GM19240 (cell line): Measurements from ENCODE around the gene CAMK1G.
A peak's percentile ranks its signal among the peaks of the same experiment; 100 is the strongest.

Experiments
- DNase-seq: peaks from one replicate; pipeline ENCODE4 v3.0.0; 2011; ENCODE audit warnings: low spot score; ENCODE audit not compliant: insufficient read length

CAMK1G gene

DNA sequence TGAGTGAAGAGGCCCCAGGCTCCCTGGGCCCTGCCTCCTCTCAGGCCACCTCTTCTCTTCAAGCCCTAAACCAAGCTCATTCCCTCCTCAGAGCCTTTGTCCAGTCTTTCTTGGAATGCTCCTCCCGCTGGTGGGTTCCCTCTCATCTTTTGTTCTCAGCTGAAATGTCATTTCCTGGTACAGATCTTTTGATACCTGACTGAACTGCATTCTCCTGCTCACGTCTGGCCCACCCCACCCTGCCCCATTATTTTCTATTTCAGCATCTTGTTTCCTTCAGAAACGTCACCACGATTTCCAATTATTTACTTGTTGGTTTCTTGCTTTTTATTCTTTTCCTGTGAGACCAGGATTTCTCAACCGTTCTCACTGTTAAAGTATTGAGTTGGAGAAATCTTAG lies 52.3 kb downstream of the CAMK1G start:
- no peak for DNase-seq

DNA sequence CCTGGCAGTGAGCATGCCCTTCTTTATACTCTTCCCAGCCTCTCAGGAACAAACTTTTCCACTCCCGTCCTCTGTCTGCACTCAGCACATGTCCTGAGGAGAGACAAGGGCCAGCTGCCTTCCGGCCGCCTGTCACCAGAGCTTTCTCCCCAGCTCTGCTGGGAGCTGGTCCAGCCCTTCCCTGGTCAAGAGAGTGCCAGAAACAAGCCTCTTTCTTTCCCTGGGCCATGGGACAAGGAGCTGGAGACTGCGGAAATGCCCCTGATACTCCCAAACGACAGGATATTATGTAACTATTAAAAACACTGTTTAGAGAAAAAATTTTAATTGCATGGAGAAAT lies 58.3 kb downstream of the CAMK1G start:
- no peak for DNase-seq

DNA sequence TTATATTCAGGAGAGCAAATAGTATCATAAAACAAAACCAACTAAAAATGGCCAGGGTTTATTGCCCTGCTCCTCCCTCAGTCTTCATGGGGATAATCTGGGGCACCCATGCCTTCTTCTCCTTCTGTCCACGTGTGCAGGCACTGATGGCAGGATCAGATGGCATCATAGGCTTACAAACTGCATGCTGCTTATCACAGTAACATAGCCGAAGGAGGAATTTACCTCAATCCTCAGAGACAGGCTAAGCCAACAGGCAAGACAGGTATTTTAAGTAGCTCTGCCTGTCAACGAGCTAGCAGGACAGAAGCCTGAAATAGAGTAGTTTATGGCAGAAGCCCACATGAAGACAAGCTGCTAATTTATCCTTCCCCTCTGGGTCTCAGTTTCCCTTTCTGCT lies 59.3 kb downstream of the CAMK1G start:
- DNase-seq, result no peak

DNA sequence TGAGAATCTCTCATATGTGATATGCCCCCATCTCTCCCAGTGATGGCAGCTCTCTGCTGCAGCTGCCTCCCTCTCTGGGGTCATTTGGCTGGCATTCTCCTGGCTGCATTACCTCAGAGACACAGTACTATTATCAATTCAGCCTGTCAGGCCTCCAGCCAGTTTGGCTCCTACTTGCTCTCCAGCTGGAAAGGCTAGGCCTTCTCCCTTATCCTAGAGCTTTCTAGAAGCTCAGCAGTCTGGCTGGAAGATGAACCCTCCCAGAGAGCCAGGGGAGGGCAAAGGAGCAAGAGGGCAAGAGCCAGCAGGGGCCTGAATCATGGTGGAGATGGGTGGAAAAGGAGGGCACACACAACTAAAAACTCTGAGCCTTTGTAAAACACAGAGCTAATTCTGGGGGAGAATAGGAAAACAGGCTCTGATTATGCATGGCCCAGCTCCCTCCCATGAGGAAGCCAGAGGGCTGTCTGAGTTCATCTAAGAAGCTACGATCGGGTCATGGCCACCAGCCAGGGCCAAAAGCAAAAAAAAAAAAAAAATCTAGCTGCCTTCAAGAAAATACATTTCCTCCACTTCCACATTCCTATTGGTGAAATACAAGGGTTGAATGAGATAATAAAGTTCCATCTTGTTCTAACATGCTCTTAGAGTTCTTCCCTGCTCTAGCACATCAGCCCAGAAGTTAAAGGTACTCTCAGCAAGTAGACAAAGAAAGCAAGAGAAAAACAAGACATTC lies 59.9 kb downstream of the CAMK1G start:
- no peak for DNase-seq

DNA sequence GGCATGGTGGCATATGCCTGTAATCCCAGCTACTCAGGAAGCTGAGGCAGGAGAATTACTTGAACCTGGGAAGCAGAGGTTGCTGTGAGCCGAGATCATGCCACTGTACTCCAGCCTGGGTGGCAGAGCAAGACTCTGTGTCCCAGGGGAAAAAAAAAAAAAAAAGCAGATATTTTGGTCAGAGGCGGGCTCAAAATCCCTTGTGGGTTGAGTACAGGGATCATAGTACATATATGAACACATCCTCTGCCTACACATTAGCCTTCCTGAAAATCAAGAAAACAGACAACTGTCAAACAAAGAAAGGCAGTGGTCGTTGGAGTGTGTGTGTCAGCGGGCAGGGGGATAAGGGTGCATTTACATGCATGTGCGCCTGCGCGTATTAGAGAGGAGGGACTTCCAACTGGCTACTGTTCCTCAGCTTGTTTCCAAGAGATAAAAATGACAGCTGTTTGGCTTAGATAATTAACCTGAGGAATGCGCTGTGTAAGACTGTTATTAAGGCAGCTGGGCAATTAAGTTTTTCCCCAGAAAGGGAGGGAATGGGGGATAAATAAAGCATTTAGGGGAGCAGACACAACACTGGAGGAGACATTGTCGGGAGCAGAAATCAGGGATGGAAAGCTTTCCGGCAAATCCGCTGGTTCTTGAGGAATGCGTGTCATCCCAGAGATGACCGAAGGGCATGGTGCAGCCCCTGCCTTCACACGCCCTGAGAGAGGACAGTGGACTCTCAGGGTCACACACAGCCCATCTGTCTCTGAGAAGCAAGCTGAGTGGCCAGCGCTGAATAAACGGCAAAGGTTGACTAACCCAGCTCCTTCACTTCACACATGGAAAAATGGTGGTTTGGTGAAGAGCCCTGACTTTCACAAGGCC lies 62.3 kb downstream of the CAMK1G start:
- no peak for DNase-seq

DNA sequence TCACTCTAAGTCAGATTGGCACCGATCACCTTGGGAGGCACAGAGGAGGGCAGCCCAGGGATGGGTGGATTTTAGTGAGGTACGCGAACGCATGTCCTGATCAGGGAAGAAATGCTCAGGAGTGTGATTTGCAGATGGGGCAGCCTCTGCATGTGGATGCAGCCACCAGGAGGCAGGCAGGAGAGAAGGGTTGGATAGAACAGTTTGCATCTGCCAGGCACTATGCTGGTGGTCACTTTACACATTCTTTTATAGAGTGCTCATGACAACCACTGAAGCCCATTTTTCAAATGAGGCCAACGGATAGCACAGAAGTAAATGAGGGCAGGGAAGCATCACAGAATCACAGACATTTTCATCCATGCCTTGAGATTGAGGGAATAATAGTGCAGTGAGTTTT lies 63.0 kb downstream of the CAMK1G start:
- no peak for DNase-seq

DNA sequence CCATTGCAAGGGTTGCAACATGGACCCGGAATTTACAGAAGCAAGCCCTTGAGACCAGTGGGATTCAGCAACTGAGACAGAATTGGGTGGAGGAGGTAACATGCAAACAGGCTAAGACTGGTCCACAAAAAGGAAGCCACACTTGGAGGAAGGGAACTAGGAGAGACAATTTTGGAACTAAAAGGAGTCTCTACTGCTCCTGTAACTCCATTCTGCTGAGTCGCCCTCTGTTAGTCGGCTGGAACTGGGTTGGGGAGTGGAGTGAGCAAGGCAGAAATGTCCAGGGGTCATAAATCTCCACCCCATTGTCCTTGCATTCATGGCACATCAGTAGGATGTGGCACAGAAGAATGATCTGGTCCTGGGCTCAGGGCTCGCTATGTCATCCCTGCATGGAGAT lies 63.6 kb downstream of the CAMK1G start:
- no peak for DNase-seq

DNA sequence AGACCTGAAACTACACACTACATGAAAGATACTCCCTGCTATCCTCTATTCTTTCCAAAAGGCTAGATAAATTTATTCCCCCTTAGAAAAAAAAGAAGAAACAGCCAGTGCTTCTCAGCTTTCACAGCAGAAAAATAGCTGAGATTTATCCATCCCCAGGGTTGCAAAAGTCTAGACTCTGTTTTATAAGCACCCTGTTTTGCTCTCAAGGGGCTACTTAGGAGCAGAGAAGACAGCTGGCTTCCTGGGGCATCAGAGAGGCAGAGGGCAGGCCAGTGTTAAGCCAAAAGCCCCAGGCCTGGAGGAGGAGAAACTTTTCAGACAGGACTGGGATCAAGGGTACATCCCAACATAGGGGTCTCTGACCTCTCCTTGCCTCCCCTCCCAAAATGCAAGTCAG lies 64.8 kb downstream of the CAMK1G start:
- DNase-seq, result no peak

DNA sequence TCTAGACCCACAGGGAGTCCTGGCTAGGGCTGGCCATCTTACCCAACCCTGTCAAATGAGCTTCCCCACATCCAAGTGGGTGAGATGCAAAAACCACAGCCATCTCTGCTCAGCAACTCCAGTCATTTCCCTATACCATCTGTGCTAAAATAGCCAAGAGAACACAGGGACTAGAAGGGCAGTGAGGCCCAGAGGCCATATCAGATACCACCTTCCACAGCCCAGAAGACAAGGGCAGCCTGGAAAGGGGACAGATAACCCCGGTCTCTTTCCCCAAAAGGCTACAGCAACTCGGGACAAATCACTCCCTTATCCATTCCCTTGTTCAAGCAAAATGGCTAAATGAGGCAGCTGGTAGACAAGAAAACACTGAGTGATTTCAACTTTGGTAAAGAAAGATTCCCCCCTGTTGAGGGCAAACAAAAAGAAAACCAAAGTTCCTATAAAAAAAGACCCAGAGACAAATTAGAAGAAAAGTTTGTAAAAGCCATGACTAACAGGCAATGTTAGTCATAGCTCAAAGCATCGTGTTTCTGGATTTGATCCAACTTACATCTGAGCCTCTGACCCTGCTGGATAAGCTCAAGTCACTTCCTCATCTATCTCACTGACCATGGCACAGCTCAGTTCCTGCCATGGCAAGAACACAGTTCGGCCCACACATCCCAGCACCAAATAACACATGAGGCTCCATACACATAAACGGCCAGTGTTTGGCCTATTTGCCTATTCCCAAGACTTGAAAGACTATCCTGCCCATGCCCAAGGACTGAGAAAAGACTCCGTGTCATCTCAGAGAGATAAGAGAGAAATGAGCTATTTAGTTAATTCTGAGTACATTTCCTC lies 65.6 kb downstream of the CAMK1G start:
- DNase-seq, result no peak

DNA sequence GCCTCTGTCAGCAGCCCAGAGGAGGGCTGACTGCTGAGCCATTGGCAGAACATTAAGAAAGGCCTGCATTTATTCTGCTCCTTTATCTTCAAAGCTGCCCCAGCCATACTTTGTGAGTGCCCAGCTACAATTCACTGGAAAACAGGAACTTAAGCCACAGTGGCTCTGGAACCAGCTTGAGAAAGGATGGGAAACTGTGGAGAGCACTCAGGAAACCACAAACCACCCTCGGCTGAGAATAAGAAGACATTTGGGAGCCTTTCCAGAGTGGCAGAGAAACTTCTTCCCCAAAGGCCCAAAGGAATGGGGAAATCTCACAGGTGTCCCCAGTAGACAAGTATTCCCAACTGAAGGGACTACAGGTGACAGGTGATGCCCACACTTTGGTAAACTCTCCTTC lies 66.9 kb downstream of the CAMK1G start:
- DNase-seq, result no peak

DNA sequence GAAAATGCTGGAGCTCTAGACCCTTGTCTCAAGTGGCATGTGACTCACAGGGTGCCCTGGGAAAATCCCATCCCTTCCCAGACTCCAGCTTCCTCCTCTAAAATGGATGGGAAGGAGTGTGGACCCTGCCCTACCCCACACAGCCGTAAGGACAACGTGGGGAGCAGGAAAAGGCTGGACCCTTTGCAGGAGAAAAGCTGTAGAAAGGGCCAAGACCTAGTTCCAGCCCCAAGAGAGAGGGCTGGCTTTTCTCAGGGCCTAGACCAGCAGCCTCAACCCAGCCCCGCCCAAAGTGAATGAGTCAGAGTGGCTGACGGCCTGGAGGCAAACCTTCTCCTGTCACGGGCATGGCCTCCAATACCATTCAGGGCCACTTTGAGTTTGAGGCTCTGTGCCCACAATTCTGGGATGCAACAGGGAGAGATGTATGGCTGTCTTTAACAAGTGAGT lies 67.6 kb downstream of the CAMK1G start:
- DNase-seq, result no peak

DNA sequence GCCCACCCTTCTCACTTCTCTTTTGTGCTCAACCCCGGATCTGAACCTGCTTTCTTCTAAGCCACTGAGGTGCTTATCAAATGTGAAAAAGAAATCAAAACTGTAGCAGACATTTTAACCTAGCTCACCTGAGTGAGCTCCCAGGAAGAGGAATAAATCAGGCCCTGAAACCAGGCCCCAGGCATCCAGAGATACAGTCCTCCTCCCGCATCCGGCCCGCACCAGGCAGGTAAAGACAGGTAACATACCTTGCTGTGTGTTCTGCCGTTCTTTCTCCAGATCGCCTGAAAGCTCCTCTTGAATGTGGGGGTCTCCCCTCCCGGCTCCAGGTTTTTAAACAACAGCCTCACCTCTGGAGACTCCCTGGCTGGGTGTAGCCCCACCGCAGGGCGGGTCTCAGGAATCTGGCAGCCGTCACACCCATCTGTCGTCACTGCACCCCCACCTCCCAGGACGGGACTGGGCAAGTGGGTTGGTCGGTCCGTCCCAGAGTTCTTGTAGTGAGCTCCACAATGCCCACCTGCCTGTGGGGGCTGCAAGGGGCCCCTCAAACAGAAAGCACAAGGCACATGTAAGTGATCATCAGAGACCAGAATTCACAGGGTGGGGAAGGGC lies 68.7 kb downstream of the CAMK1G start, which contains the start of gene LAMB3:
Gene LAMB3, minus strand, starts transcription at position 305 of the 615 bp plus-strand sequence. CDS start 1,481 bp downstream, outside the sequence.
- DNase-seq, result no peak

DNA sequence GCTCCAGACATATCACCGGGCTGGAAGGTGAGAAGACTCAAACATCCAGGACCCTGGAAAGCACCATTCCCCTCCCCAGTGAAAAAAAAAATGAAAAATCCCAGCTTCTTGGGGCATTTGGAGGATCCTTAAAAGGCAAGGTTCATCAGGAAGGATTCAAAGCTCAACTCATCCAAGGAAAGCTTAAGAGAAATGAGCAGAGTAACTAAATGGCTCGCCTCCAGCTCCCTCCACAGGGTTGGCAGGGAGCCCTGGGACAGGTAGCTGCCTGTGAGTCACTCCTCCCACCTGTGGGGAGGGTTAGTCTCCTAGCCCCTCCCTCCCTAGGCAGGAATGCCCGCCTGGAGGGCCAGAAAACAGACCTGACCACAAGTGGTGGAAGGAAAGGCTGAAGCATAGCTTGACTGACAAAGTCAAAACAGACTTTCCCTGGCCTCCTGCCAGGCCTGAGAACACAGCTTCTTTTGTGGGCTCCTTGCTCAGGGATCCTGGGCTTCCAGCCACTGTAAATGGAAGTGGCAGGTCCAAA lies 69.4 kb downstream of the CAMK1G start:
- DNase-seq, result no peak

DNA sequence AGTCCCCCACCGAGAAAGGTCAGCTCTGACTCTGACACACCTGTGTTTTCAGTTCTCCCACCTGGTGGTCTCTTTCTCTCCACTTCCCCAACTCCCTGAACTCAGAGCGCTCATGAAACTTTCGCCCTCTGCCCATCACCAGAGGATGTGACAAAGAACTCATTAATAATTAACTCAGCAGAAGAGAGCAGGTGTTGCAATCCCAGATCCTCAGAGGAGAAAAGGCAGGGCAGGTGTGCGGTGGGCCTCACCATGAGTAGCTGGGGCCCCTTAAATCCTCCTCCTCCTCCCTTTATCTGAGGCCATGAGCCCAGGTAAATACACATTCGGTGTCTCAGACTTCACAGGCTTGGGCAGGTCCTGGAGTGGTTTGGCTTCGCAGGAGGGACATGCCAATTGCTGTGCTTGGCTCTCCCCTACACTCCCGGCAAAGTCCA lies 70.4 kb downstream of the CAMK1G start:
- no peak for DNase-seq

DNA sequence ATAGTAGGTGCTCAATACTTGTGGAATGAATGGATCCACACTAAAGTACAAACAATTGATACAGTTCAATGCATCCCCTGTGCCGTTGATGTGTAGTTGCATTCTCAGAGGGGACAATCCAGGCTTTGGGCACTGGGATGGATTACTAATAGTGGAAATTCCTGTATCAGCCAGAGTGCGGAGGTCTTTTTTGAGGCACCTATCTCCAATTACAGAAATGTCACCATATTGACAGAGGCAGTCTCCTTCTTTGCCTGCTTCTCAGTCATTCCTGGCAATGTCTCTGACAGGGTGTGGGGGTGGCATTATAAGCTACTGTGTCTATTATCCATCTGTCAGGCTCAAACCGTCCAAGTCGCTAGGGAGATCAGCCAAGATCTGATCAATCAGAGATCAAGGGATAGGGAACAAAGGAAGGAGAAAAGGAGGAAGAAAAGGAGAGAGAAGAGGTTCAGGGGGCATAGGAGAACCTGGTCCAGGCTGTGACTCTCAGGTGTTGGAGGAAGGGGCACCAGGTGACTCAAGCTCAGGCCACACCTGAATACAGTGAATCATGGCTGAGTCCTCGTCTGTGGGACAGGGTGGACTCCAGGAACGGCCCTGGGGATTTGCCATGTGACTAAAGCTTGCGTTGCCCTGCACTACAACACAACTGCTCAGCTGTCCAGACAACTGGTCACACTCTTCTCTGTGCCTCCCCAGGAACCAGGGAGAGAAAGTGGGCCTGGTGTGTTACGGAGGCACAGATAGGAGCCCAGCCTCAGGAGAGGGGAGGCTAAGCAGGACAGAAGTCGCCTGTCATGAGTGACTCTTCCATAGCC lies 72.1 kb downstream of the CAMK1G start:
- DNase-seq, result no peak

DNA sequence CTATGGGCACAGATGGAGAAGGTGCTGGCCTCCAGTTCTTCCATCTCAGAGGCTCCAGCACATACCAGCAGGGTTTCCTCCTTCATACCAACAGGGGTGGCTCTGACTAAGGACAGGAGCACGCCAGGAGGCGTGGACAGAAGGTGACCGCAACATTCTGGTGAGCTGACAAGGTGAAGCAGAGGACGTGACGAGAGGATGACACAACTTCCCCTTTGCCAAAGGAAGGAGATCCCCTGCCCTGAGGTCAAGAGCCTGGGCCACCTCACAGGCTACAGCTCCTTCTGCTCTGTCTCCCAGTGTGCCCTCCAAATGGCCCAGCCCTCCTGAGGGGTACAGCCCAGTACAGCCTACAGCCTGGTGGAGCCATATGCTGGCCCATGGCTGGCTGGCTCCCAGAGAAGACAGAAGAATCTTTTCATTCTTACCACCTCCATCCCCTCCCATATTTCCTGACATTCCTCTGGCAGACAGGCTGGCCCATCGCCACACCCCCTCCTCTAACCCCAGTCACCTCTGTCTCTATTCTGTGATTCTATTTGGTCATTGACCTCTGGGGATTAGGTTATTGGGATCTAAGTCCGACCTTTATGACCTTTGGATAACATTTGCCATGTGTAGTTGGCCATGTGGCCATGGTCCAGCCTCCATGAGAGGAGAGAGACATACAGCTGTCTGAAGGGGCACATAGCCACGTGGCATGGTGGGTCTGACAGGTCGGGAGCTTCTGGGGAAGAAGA lies 73.8 kb downstream of the CAMK1G start:
- DNase-seq, result no peak

DNA sequence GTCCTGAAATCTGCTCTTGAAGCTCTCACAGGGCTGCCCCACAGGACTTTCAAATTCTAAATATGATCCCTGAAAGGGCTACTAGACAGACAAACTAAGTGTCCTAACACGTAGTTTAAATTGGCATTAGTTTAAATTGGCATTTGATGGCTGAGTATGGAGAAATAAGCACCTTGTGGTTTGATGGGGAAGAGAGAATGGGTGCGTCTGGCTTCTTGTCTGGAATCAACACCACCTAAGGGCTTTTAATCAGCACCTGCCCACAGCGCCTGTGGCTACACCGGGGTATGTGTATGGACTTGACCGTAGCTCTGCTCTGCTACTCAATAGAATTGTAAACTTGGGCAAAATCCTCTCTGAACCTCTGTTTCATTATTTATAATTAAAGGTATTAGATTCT lies 74.4 kb downstream of the CAMK1G start:
- DNase-seq, result no peak

DNA sequence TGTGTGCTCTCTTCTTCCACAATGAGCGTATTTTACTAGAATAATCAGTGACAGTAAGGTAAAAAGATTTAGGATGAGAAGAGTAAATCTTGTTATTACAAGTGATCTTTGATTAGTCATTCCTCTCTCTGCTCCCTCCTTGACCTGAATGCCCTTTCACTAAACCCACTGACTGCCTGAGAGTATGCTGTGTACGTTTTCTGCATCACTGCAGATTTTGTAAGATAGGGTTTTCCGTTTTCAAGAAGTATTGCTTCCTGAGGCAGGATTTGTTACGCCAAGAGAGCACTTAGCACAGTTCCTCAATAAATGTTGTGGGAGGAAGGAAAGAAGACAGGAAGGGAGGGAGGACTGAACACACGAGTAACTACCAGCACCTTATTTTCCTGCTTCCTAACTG lies 76.4 kb downstream of the CAMK1G start:
- peak; percentile 32 for DNase-seq

DNA sequence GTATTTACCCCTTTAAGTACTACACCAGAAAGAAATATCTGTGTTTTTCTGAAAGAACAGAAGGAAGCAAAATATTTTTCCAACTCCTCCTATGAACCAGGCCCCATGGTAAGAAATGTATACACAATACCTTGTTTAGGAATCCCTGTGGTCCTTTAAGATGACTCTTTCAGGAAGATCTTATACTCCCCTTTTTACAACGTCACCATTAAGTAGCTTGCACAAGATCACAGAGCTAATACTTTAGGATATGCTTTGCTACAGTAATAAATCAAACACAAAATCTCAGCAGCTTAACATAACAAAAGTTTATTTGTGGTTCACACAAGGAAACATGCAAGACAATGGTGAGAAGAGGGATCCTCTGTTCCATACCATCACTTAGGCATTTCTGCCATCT lies 77.6 kb downstream of the CAMK1G start:
- DNase-seq, result no peak
